22Rv1 (cell line): ENCODE data around the gene SNRNP70.

Experiments used
- CTCF ChIP-seq: fragments of 450-650 bp; IDR thresholded peaks from 2 replicates; pipeline ENCODE4 v1.5.1; 2017; ENCODE audit warnings: mild to moderate bottlenecking
- ZFX ChIP-seq: fragments of 450-650 bp; IDR thresholded peaks from 2 replicates; pipeline ENCODE4 v1.6.1; 2017; ENCODE audit warnings: antibody characterized with exemption, borderline replicate concordance

GRCh38 chr19:49103331-49104085 lies 18.3 kb downstream of the SNRNP70 start:
- TF ChIP-seq CTCF (no peak), ZFX (no peak)
